HCT116 (cell line): ENCODE data around the gene VIPR2. TPM values are rescaled to one million over a fixed set of nuclear protein-coding genes. Genes with fewer than 3 reads are reported as not detected.

Experiments
- ATAC-seq: fragments of 200-7000 bp; cut with Tn5 transposase; 2 replicates; pipeline ENCODE4 v1.9.1; 2020; ENCODE audit warnings: mild to moderate bottlenecking, moderate library complexity
- BruUV-seq: library from RNA; stranded (reverse); fragments of 400-500 nt; replicated peaks from 2 replicates; lab custom pipeline; 2021; lab: Mats Ljungman, UMichigan
- CTCF ChIA-PET: fragments of 300-600 bp; sonication (Branson Sonifier 250); formaldehyde crosslinking; loops from one replicate; lab custom pipeline; 2021; ENCODE audit warnings: antibody characterized with exemption; lab: Charles Lee
- POLR2A ChIA-PET: fragments of 300-600, 350-600 bp; sonication (Branson Sonifier 250); formaldehyde crosslinking; loops from one replicate; lab custom pipeline; 2021; ENCODE audit warnings: antibody characterized with exemption; lab: Charles Lee
- RAD21 ChIA-PET, 2 experiments: fragments of 300-600 bp; sonication (Branson Sonifier 250); formaldehyde crosslinking; loops; one replicate each; lab custom pipeline; 2023; ENCODE audit warnings: low total read pairs in 2 of 2; ENCODE audit not compliant: uncharacterized antibody in 2 of 2, unreplicated experiment in 2 of 2, low non-redundant PET in 1 of 2; lab: Charles Lee
- DNase-seq: peaks from one replicate; pipeline ENCODE4 v3.0.0-alpha.2; 2010; ENCODE audit warnings: low read depth, low spot score
- H2AFZ ChIP-seq: fragments of 200-600 bp; shearing (Covaris generic), sonication (generic); 2 replicates; pipeline ENCODE4 v1.6.1; 2017; ENCODE audit warnings: low read depth, mixed run types, mixed read lengths, antibody characterized with exemption, low read length; ENCODE audit not compliant: poor library complexity, severe bottlenecking
- H3K27ac ChIP-seq: 2 replicates; pipeline ENCODE4 v1.5.1; 2012; ENCODE audit warnings: low read depth, low read length
- H3K27me3 ChIP-seq: fragments of 200-600 bp; sonication (generic); 2 replicates; pipeline ENCODE4 v1.6.1; 2016; ENCODE audit warnings: mixed run types, low read length, mixed read lengths; ENCODE audit not compliant: insufficient read depth
- H3K36me3 ChIP-seq, 2 experiments: fragments of 200-500 bp in 1 of 2; fragments of 200-600 bp in 1 of 2; sonication (Bioruptor generic) in 1 of 2; sonication (generic) in 1 of 2; 2 replicates each; pipeline versions ENCODE4 v1.5.1 to v1.6.1; 2014 to 2016; ENCODE audit warnings: low read length in 2 of 2, inconsistent platforms in 1 of 2, mixed read lengths in 1 of 2, mixed run types in 1 of 2; ENCODE audit not compliant: insufficient read depth in 2 of 2, control insufficient read depth in 1 of 2
- H3K4me1 ChIP-seq, 2 experiments: fragments of 200-600 bp in 1 of 2; sonication (generic) in 1 of 2; 2 replicates each; pipeline versions ENCODE4 v1.5.1 to v1.6.1; 2012 to 2017; ENCODE audit warnings: low read length in 2 of 2, inconsistent platforms in 1 of 2, mild to moderate bottlenecking in 1 of 2, mixed read lengths in 1 of 2, mixed run types in 1 of 2, moderate library complexity in 1 of 2; ENCODE audit not compliant: insufficient read depth in 2 of 2, control insufficient read depth in 1 of 2
- H3K4me2 ChIP-seq: fragments of 200-600 bp; sonication (generic); 2 replicates; pipeline ENCODE4 v1.6.1; 2017; ENCODE audit warnings: mixed run types, low read length, mixed read lengths
- H3K4me3 ChIP-seq, 2 experiments: fragments of 200-600 bp in 1 of 2; sonication (generic) in 1 of 2; replicated peaks in 1 of 2; 2 replicates each; pipeline ENCODE4 v1.5.1; 2011 to 2016; ENCODE audit warnings: low read length in 2 of 2, control low read depth in 1 of 2, low read depth in 1 of 2, mild to moderate bottlenecking in 1 of 2, mixed read lengths in 1 of 2, mixed run types in 1 of 2
- H3K79me2 ChIP-seq: fragments of 200-600 bp; sonication (generic); 2 replicates; pipeline ENCODE4 v1.6.1; 2017; ENCODE audit warnings: mild to moderate bottlenecking, mixed run types, low read length, moderate library complexity, mixed read lengths; ENCODE audit not compliant: insufficient read depth
- H3K9ac ChIP-seq: fragments of 200-600 bp; sonication (generic); 2 replicates; pipeline ENCODE4 v1.6.1; 2016; ENCODE audit warnings: low read length, mixed read lengths
- H3K9me2 ChIP-seq: fragments of 200-600 bp; sonication (generic), shearing (Covaris generic); 2 replicates; pipeline ENCODE4 v1.6.1; 2017; ENCODE audit warnings: mixed run types, mild to moderate bottlenecking, moderate library complexity; ENCODE audit not compliant: insufficient read depth
- H3K9me3 ChIP-seq, 2 experiments: fragments of 200-500 bp in 1 of 2; fragments of 200-600 bp in 1 of 2; sonication (Bioruptor generic) in 1 of 2; sonication (generic) in 1 of 2; 2 replicates each; pipeline ENCODE4 v1.6.1; 2014 to 2017; ENCODE audit warnings: low read length in 2 of 2, mixed read lengths in 2 of 2, inconsistent platforms in 1 of 2, low read depth in 1 of 2, mild to moderate bottlenecking in 1 of 2, mixed run types in 1 of 2, moderate library complexity in 1 of 2; ENCODE audit not compliant: control insufficient read depth in 1 of 2, insufficient read depth in 1 of 2
- H4K20me1 ChIP-seq: fragments of 200-600 bp; sonication (generic), shearing (Covaris generic); 2 replicates; pipeline ENCODE4 v1.6.1; 2017; ENCODE audit warnings: mixed run types, mild to moderate bottlenecking, moderate library complexity; ENCODE audit not compliant: insufficient read depth
- CBX3 ChIP-seq: IDR thresholded peaks from 2 replicates; pipeline ENCODE4 v1.6.1; 2012; ENCODE audit warnings: low read depth
- EZH2 ChIP-seq: fragments of 200-600 bp; sonication (generic); IDR thresholded peaks from 2 replicates; pipeline ENCODE4 v1.6.1; 2017; ENCODE audit warnings: antibody characterized with exemption, mixed run types
- EZH2phosphoT487 ChIP-seq: fragments of 200-600 bp; IDR thresholded peaks from 2 replicates; pipeline ENCODE4 v1.6.1; 2018; ENCODE audit warnings: antibody characterized with exemption, borderline replicate concordance
- TCF7L2 ChIP-seq: IDR thresholded peaks from 2 replicates; pipeline ENCODE4 v1.7.0; 2011; ENCODE audit warnings: borderline replicate concordance, inconsistent platforms; ENCODE audit not compliant: insufficient read depth, insufficient read length; ENCODE audit errors: extremely low read depth
- YY1 ChIP-seq: IDR thresholded peaks from 2 replicates; pipeline ENCODE4 v1.6.1; 2011; ENCODE audit warnings: low read length, low read depth, moderate library complexity, mild to moderate bottlenecking; ENCODE audit not compliant: insufficient replicate concordance; ENCODE audit errors: extremely low read depth
- intact Hi-C: fragments of 100-400 bp; cut with micrococcal nuclease; formaldehyde crosslinking; loops from 2 replicates; pipeline ENCODE4 v1.10.0; 2022
- total RNA-seq: library from RNA; stranded (reverse); gene quantifications from one replicate; pipeline ENCODE4 v1.2.1, GENCODE V29; 2021; ENCODE audit not compliant: unreplicated experiment
- TF ChIP-seq, protein P1 (sequence below): IDR thresholded peaks from 2 replicates; pipeline ENCODE4 v1.6.1; 2012; ENCODE audit warnings: low read depth
- TF ChIP-seq, protein P2 (sequence below): IDR thresholded peaks from 2 replicates; pipeline ENCODE4 v1.6.1; 2011; ENCODE audit warnings: mild to moderate bottlenecking, low read length, moderate library complexity; ENCODE audit not compliant: insufficient replicate concordance; ENCODE audit errors: extremely low read depth
- TF ChIP-seq, protein P3 (sequence below): IDR thresholded peaks from 2 replicates; pipeline ENCODE4 v1.6.1; 2012
- TF ChIP-seq, protein P4 (sequence below): IDR thresholded peaks from 2 replicates; pipeline ENCODE4 v1.6.1; 2012

VIPR2 gene
- total RNA-seq, 1 experiment from 2014 or later = 0.10 TPM

DNA sequence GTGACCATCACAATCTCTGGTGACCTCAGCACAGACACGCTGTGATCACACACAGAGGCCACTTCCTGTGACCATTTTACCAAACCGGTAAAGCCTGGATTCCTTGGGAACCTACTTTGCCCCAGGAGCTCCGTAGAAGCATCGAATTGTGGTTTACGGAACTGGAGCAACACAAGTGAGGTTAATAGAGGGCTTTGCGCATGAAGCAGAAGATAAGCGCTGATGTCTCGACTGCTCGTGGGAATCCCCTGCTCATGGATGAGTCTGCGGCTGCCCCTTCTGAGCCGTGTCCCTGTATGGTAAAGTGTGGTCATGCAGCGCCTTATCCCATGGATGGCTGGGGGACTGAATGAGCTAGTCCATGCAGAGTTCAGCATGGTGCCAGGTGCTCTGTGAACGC lies 53.6 kb downstream of the VIPR2 start (continued):
- TF ChIP-seq, protein P1, sequence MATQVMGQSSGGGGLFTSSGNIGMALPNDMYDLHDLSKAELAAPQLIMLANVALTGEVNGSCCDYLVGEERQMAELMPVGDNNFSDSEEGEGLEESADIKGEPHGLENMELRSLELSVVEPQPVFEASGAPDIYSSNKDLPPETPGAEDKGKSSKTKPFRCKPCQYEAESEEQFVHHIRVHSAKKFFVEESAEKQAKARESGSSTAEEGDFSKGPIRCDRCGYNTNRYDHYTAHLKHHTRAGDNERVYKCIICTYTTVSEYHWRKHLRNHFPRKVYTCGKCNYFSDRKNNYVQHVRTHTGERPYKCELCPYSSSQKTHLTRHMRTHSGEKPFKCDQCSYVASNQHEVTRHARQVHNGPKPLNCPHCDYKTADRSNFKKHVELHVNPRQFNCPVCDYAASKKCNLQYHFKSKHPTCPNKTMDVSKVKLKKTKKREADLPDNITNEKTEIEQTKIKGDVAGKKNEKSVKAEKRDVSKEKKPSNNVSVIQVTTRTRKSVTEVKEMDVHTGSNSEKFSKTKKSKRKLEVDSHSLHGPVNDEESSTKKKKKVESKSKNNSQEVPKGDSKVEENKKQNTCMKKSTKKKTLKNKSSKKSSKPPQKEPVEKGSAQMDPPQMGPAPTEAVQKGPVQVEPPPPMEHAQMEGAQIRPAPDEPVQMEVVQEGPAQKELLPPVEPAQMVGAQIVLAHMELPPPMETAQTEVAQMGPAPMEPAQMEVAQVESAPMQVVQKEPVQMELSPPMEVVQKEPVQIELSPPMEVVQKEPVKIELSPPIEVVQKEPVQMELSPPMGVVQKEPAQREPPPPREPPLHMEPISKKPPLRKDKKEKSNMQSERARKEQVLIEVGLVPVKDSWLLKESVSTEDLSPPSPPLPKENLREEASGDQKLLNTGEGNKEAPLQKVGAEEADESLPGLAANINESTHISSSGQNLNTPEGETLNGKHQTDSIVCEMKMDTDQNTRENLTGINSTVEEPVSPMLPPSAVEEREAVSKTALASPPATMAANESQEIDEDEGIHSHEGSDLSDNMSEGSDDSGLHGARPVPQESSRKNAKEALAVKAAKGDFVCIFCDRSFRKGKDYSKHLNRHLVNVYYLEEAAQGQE = no peak
- TF ChIP-seq TCF7L2 = no peak
- TF ChIP-seq EZH2 = no peak
- TF ChIP-seq, protein P2, sequence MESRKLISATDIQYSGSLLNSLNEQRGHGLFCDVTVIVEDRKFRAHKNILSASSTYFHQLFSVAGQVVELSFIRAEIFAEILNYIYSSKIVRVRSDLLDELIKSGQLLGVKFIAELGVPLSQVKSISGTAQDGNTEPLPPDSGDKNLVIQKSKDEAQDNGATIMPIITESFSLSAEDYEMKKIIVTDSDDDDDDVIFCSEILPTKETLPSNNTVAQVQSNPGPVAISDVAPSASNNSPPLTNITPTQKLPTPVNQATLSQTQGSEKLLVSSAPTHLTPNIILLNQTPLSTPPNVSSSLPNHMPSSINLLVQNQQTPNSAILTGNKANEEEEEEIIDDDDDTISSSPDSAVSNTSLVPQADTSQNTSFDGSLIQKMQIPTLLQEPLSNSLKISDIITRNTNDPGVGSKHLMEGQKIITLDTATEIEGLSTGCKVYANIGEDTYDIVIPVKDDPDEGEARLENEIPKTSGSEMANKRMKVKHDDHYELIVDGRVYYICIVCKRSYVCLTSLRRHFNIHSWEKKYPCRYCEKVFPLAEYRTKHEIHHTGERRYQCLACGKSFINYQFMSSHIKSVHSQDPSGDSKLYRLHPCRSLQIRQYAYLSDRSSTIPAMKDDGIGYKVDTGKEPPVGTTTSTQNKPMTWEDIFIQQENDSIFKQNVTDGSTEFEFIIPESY = no peak
- no peak for TF ChIP-seq CBX3
- TF ChIP-seq, all 23 proteins: peak for 0

DNA sequence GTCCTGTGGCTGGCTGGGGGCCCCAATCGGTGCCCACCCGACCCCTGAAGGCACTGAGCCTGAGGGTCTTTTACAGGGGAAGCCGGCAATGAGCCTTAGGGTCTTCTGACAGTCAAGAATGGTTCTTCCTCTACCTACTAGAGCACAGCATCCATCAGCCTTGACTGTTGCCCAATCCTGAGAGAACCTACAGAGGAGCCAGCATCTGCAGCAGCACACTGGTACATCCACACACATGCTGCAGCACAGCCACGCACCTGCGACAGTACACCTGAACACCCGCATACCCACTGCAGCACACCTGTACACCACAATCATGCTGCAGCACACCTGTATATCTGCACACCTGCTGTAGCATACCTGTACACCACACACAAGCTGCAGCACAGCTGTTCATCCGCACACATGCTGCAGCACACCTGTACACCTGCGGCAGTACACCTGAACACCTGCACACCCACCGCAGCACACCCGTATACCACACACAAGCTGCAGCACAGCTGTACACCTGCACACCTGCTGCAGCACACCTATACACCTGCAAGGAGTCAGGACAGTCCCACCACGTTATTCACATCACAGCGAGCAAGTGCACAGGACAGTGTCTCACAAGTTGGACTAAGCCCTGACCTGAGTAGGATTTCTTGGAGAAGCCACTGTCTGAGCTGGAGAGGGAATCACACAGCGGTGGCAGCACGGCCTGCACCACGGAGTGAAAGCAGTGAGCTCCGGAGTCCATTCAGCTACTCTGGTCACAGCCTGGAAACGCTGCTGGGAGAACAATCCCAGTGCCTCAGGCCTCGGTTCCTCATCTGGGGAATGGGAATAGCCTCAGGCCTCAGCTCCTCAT lies 56.4 kb downstream of the VIPR2 start:
- Histone ChIP-seq H3K9me3 (no peaks in the 10 kb centered on the region), H3K4me2 (no peak overlapping the region), H4K20me1 (no peaks in the 10 kb centered on the region), H3K27me3 (no peaks in the 10 kb centered on the region), H3K4me1 (no peaks in the 10 kb centered on the region), H3K9ac (no peak overlapping the region), H3K27ac (no peak overlapping the region), H3K79me2 (no peaks in the 10 kb centered on the region), H2AFZ (no peak overlapping the region), H3K36me3 (no peaks in the 10 kb centered on the region), H3K9me2 (no peaks in the 10 kb centered on the region), H3K4me3 (no peak overlapping the region)
- RAD21 ChIA-PET = no interaction called here
- no TSS peak for BruUV-seq
- POLR2A ChIA-PET = no interaction called here
- TF ChIP-seq YY1 (no peak), EZH2phosphoT487 (no peak)
- TF ChIP-seq, protein P3, sequence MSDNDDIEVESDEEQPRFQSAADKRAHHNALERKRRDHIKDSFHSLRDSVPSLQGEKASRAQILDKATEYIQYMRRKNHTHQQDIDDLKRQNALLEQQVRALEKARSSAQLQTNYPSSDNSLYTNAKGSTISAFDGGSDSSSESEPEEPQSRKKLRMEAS = no peak
- TF ChIP-seq, protein P4, sequence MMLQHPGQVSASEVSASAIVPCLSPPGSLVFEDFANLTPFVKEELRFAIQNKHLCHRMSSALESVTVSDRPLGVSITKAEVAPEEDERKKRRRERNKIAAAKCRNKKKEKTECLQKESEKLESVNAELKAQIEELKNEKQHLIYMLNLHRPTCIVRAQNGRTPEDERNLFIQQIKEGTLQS = no peak
- CTCF ChIA-PET = no interaction called here
- DNase-seq = no peak
- no peak for ATAC-seq
- intact Hi-C loops = no loop called here
